Measurements from ENCODE around the gene TMEM255A.

Gene TMEM255A

GRCh38 chrX:120301960-120302359 is 9.3 kb downstream of the TMEM255A start:
- H3K4me2 ChIP-seq (ENCODE audit: low read length), result no peak overlapping the region
- H2BK12ac ChIP-seq (ENCODE audit: low read length), result no peak overlapping the region
- H4K91ac ChIP-seq (ENCODE audit: low read depth, low read length), result no peak overlapping the region
- H3K4ac ChIP-seq (ENCODE audit: low read depth, low read length), result no peak overlapping the region
- no peak overlapping the region for H3K23ac ChIP-seq (ENCODE audit: low read length)
- no peak overlapping the region for H4K8ac ChIP-seq (ENCODE audit: low read depth, low read length)
- H3K18ac ChIP-seq (ENCODE audit: low read length), result no peak overlapping the region
- H3K9me3 ChIP-seq (ENCODE audit: insufficient read depth, low read depth, low read length), result no peaks in the 10 kb centered on the region
- no CpG with 5 or more reads among the region's 4 CpGs for WGBS (ENCODE audit: extremely low coverage, insufficient coverage, insufficient read length)
- H3K79me2 ChIP-seq (ENCODE audit: control insufficient read depth, insufficient read depth, low read length, poor library complexity), result no peaks in the 10 kb centered on the region
- H3K4me1 ChIP-seq (ENCODE audit: control insufficient read depth in 1 of 2, insufficient read depth in 2 of 2, low read length in 2 of 2), result peaks cover 0 to 3% of the 10 kb centered on the region in 2 experiments
- H2AK5ac ChIP-seq (ENCODE audit: low read length), result no peak overlapping the region
- no peak overlapping the region for H2BK5ac ChIP-seq (ENCODE audit: low read depth, low read length, poor library complexity)
- no peak overlapping the region for H2AFZ ChIP-seq (ENCODE audit: insufficient read depth, low read length, poor library complexity)
- DNase-seq, result no peak
- no peaks in the 10 kb centered on the region for H3K27me3 ChIP-seq (ENCODE audit: insufficient read depth, low read length)
- H4K12ac ChIP-seq (ENCODE audit: low read depth, low read length), result no peak overlapping the region
- no peak overlapping the region for H3K27ac ChIP-seq (ENCODE audit: low read depth, low read length)
- H3K4me3 ChIP-seq (ENCODE audit: low read depth, low read length), result no peak overlapping the region
- no peaks in the 10 kb centered on the region for H3K36me3 ChIP-seq (ENCODE audit: control insufficient read depth in 1 of 2, insufficient read depth in 2 of 2, low read length in 2 of 2)
- H3K14ac ChIP-seq (ENCODE audit: low read length), result no peak overlapping the region
- no peaks in the 10 kb centered on the region for H3K79me1 ChIP-seq (ENCODE audit: low read length)
- no peak overlapping the region for H2BK120ac ChIP-seq (ENCODE audit: insufficient read depth, low read length, poor library complexity)
- H3K9ac ChIP-seq (ENCODE audit: low read length), result no peak overlapping the region

- Histone ChIP-seq H3K14ac (ENCODE audit: low read length) (no peak overlapping the region), H3K4me2 (ENCODE audit: low read length) (no peak overlapping the region), H4K12ac (ENCODE audit: low read depth, low read length) (no peak overlapping the region), H3K9ac (ENCODE audit: low read length) (no peak overlapping the region), H2AFZ (ENCODE audit: insufficient read depth, low read length, poor library complexity) (no peak overlapping the region), H3K4ac (ENCODE audit: low read depth, low read length) (no peak overlapping the region), H3K79me2 (ENCODE audit: control insufficient read depth, insufficient read depth, low read length, poor library complexity) (no peaks in the 10 kb centered on the region), H3K4me1 (ENCODE audit: control insufficient read depth in 1 of 2, insufficient read depth in 2 of 2, low read length in 2 of 2) (peaks cover 0 to 3% of the 10 kb centered on the region in 2 experiments), H2BK12ac (ENCODE audit: low read length) (no peak overlapping the region), H4K91ac (ENCODE audit: low read depth, low read length) (no peak overlapping the region), H3K27ac (ENCODE audit: low read depth, low read length) (no peak overlapping the region), H3K79me1 (ENCODE audit: low read length) (no peaks in the 10 kb centered on the region), H3K27me3 (ENCODE audit: insufficient read depth, low read length) (no peaks in the 10 kb centered on the region), H4K8ac (ENCODE audit: low read depth, low read length) (no peak overlapping the region), H3K9me3 (ENCODE audit: insufficient read depth, low read depth, low read length) (no peaks in the 10 kb centered on the region), H3K4me3 (ENCODE audit: low read depth, low read length) (no peak overlapping the region), H3K18ac (ENCODE audit: low read length) (no peak overlapping the region), H3K36me3 (ENCODE audit: control insufficient read depth in 1 of 2, insufficient read depth in 2 of 2, low read length in 2 of 2) (no peaks in the 10 kb centered on the region), H2AK5ac (ENCODE audit: low read length) (no peak overlapping the region), H2BK5ac (ENCODE audit: low read depth, low read length, poor library complexity) (no peak overlapping the region), H2BK120ac (ENCODE audit: insufficient read depth, low read length, poor library complexity) (no peak overlapping the region), H3K23ac (ENCODE audit: low read length) (no peak overlapping the region)
- WGBS (ENCODE audit: extremely low coverage, insufficient coverage, insufficient read length), result no CpG with 5 or more reads among the region's 2 CpGs
- DNase-seq, result no peak
These were observed 9.8 kb downstream of the TMEM255A start for GRCh38 chrX:120301497-120301896.

- Histone ChIP-seq H2AFZ (ENCODE audit: insufficient read depth, low read length, poor library complexity) (no peak overlapping the region), H3K18ac (ENCODE audit: low read length) (no peak overlapping the region), H2BK12ac (ENCODE audit: low read length) (no peak overlapping the region), H3K4me3 (ENCODE audit: low read depth, low read length) (no peak overlapping the region), H3K14ac (ENCODE audit: low read length) (no peak overlapping the region), H3K23ac (ENCODE audit: low read length) (no peak overlapping the region), H4K8ac (ENCODE audit: low read depth, low read length) (no peak overlapping the region), H2BK5ac (ENCODE audit: low read depth, low read length, poor library complexity) (no peak overlapping the region), H4K91ac (ENCODE audit: low read depth, low read length) (no peak overlapping the region), H3K79me1 (ENCODE audit: low read length) (no peaks in the 10 kb centered on the region), H3K27me3 (ENCODE audit: insufficient read depth, low read length) (no peaks in the 10 kb centered on the region), H3K79me2 (ENCODE audit: control insufficient read depth, insufficient read depth, low read length, poor library complexity) (no peaks in the 10 kb centered on the region), H4K12ac (ENCODE audit: low read depth, low read length) (no peak overlapping the region), H3K4ac (ENCODE audit: low read depth, low read length) (no peak overlapping the region), H3K9me3 (ENCODE audit: insufficient read depth, low read depth, low read length) (no peaks in the 10 kb centered on the region), H3K9ac (ENCODE audit: low read length) (no peak overlapping the region), H2AK5ac (ENCODE audit: low read length) (no peak overlapping the region), H3K4me2 (ENCODE audit: low read length) (no peak overlapping the region), H3K36me3 (ENCODE audit: control insufficient read depth in 1 of 2, insufficient read depth in 2 of 2, low read length in 2 of 2) (no peaks in the 10 kb centered on the region), H3K27ac (ENCODE audit: low read depth, low read length) (no peak overlapping the region), H2BK120ac (ENCODE audit: insufficient read depth, low read length, poor library complexity) (no peak overlapping the region), H3K4me1 (ENCODE audit: control insufficient read depth in 1 of 2, insufficient read depth in 2 of 2, low read length in 2 of 2) (peaks cover 0 to 3% of the 10 kb centered on the region in 2 experiments)
- no CpG with 5 or more reads among the region's 2 CpGs for WGBS (ENCODE audit: extremely low coverage, insufficient coverage, insufficient read length)
- no peak for DNase-seq
These were observed 11.3 kb downstream of the TMEM255A start for GRCh38 chrX:120299928-120300327.

GRCh38 chrX:120297923-120298322 is 13.3 kb downstream of the TMEM255A start:
- Histone ChIP-seq H3K36me3 (ENCODE audit: control insufficient read depth in 1 of 2, insufficient read depth in 2 of 2, low read length in 2 of 2) (no peaks in the 10 kb centered on the region), H3K4ac (ENCODE audit: low read depth, low read length) (no peak overlapping the region), H3K4me2 (ENCODE audit: low read length) (no peak overlapping the region), H3K79me2 (ENCODE audit: control insufficient read depth, insufficient read depth, low read length, poor library complexity) (no peaks in the 10 kb centered on the region), H3K14ac (ENCODE audit: low read length) (no peak overlapping the region), H3K18ac (ENCODE audit: low read length) (no peak overlapping the region), H3K9me3 (ENCODE audit: insufficient read depth, low read depth, low read length) (no peaks in the 10 kb centered on the region), H3K27me3 (ENCODE audit: insufficient read depth, low read length) (no peaks in the 10 kb centered on the region), H3K4me3 (ENCODE audit: low read depth, low read length) (no peak overlapping the region), H2BK120ac (ENCODE audit: insufficient read depth, low read length, poor library complexity) (no peak overlapping the region), H2BK12ac (ENCODE audit: low read length) (no peak overlapping the region), H3K9ac (ENCODE audit: low read length) (no peak overlapping the region), H2AFZ (ENCODE audit: insufficient read depth, low read length, poor library complexity) (no peak overlapping the region), H4K8ac (ENCODE audit: low read depth, low read length) (no peak overlapping the region), H4K91ac (ENCODE audit: low read depth, low read length) (no peak overlapping the region), H3K27ac (ENCODE audit: low read depth, low read length) (no peak overlapping the region), H3K79me1 (ENCODE audit: low read length) (no peaks in the 10 kb centered on the region), H2BK5ac (ENCODE audit: low read depth, low read length, poor library complexity) (no peak overlapping the region), H4K12ac (ENCODE audit: low read depth, low read length) (no peak overlapping the region), H3K23ac (ENCODE audit: low read length) (no peak overlapping the region), H3K4me1 (ENCODE audit: control insufficient read depth in 1 of 2, insufficient read depth in 2 of 2, low read length in 2 of 2) (peaks cover 0 to 3% of the 10 kb centered on the region in 2 experiments), H2AK5ac (ENCODE audit: low read length) (no peak overlapping the region)
- WGBS (ENCODE audit: extremely low coverage, insufficient coverage, insufficient read length), result no CpG with 5 or more reads among the region's 1 CpG
- DNase-seq, result no peak
